Loucy (cell line): ENCODE results near the gene SLC27A5.

ENCODE experiments used
- CTCF ChIP-seq: fragments of 200-600 bp; sonication (generic); conservative IDR thresholded peaks from 2 replicates; pipeline ENCODE4 v1.5.1; 2014; ENCODE audit warnings: mild to moderate bottlenecking, antibody characterized with exemption, low read length
- EZH2phosphoT487 ChIP-seq: fragments of 200-600 bp; IDR thresholded peaks from 2 replicates; pipeline ENCODE4 v1.6.1; 2018; ENCODE audit warnings: antibody characterized with exemption, mild to moderate bottlenecking, moderate library complexity, borderline replicate concordance

DNA sequence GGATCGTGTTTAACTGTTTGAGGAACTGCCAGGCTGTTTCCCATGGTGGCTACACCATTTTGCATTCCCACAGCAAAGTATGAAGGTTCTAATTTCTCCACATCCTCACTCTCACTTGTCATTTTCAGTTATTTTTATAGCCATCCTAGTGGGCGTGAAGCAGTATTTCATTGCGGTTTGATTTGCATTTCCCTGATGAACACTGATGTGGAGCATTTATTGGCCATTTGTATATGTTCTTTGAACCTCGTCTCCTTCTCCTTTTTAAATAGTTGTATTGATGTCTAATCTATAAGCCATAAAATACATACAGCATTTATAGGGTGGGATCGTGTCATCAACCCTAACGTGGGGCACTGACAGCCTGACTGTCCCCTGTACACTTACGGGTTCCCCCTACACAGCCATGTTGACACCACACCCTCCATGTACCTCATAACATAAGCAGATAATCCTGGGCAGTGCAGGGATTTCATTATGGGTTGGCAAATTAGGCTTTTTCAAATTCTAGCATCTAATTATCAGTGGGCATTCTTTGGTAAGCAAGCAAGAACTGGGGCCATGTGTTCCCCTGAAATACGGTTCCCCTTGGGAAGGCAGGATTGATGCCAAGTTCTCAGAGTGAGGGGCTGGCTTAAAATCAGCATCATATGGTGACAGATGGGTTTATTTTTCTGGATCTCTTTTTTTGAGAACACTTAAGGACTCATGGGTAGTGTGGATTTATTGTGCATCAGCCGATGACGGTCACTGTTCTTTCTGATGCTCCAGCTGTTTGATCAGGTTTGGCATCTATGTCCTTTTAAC lies 19.4 kb upstream of the SLC27A5 start:
- TF ChIP-seq CTCF (no peak), EZH2phosphoT487 (no peak)
